ENCODE measurements around the gene GCK. TPM values are rescaled to one million over a fixed set of nuclear protein-coding genes. Genes with fewer than 3 reads are reported as not detected.

Gene GCK
- total and polyA plus RNA-seq, 2 of the 13 experiments (the other 11 are each of a cell fraction or from before 2014, with no cell fraction given): not detected

DNA sequence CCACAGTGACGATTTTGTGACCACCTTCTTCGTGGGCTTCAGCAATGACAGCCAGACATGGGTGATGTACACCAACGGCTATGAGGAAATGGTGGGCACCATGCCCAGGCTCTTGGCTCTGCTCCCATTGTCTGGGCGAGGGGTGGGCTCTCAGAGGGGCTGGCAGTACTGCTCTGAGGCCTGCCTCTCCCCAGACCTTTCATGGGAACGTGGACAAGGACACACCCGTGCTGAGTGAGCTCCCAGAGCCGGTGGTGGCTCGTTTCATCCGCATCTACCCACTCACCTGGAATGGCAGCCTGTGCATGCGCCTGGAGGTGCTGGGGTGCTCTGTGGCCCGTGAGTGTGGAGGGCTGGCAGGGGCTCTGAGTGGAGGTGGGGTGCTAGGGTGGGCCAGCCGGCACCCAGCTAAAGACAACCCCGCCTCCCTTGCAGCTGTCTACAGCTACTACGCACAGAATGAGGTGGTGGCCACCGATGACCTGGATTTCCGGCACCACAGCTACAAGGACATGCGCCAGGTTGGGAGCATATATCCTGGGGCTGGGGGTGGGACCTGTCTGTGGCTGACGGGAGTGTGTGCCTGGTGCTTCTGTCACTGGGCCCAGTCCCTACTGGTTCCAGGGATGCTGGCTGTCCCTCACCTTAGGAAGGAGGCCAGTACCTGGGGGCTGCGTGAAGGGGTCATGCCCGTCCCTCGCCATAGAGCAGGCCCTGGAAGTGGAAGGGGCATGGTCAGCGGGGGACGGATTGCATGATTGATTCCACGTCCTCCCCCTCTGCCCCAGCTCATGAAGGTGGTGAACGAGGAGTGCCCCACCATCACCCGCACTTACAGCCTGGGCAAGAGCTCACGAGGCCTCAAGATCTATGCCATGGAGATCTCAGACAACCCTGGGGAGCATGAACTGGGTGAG is 78.3 kb downstream of the GCK start (continued):
- TF ChIP-seq ZNF570 (CRISPR knock-in tag; IDR thresholded peaks at IDR 0.05; ENCODE audit: borderline replicate concordance) (no peak), MAFK (conservative IDR thresholded peaks at IDR 0.05 in 1 of 2, IDR thresholded peaks at IDR 0.05 in 1 of 2; ENCODE audit: low read length in 2 of 2) (no peak), ZNF616 (CRISPR knock-in tag; IDR thresholded peaks at IDR 0.05; ENCODE audit: low read depth) (no peak), SP4 (CRISPR knock-in tag; IDR thresholded peaks at IDR 0.05) (no peak), ARHGAP35 (CRISPR knock-in tag; IDR thresholded peaks at IDR 0.05; ENCODE audit: borderline replicate concordance) (no peak), SP2 (CRISPR knock-in tag; IDR thresholded peaks at IDR 0.05) (no peak), WIZ (CRISPR knock-in tag; IDR thresholded peaks at IDR 0.05) (no peak), FOSL2 (CRISPR knock-in tag; IDR thresholded peaks at IDR 0.05) (no peak), POLR2AphosphoS2 (IDR thresholded peaks at IDR 0.05; ENCODE audit: low read depth, low read length) (no peak)
- TF ChIP-seq, protein P1, sequence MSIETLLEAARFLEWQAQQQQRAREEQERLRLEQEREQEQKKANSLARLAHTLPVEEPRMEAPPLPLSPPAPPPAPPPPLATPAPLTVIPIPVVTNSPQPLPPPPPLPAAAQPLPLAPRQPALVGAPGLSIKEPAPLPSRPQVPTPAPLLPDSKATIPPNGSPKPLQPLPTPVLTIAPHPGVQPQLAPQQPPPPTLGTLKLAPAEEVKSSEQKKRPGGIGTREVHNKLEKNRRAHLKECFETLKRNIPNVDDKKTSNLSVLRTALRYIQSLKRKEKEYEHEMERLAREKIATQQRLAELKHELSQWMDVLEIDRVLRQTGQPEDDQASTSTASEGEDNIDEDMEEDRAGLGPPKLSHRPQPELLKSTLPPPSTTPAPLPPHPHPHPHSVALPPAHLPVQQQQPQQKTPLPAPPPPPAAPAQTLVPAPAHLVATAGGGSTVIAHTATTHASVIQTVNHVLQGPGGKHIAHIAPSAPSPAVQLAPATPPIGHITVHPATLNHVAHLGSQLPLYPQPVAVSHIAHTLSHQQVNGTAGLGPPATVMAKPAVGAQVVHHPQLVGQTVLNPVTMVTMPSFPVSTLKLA (IDR thresholded peaks at IDR 0.05): no peak
- TF ChIP-seq, protein P2, sequence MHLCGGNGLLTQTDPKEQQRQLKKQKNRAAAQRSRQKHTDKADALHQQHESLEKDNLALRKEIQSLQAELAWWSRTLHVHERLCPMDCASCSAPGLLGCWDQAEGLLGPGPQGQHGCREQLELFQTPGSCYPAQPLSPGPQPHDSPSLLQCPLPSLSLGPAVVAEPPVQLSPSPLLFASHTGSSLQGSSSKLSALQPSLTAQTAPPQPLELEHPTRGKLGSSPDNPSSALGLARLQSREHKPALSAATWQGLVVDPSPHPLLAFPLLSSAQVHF (CRISPR knock-in tag; IDR thresholded peaks at IDR 0.05): no peak
- TF ChIP-seq, protein P3, sequence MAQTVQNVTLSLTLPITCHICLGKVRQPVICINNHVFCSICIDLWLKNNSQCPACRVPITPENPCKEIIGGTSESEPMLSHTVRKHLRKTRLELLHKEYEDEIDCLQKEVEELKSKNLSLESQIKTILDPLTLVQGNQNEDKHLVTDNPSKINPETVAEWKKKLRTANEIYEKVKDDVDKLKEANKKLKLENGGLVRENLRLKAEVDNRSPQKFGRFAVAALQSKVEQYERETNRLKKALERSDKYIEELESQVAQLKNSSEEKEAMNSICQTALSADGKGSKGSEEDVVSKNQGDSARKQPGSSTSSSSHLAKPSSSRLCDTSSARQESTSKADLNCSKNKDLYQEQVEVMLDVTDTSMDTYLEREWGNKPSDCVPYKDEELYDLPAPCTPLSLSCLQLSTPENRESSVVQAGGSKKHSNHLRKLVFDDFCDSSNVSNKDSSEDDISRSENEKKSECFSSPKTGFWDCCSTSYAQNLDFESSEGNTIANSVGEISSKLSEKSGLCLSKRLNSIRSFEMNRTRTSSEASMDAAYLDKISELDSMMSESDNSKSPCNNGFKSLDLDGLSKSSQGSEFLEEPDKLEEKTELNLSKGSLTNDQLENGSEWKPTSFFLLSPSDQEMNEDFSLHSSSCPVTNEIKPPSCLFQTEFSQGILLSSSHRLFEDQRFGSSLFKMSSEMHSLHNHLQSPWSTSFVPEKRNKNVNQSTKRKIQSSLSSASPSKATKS (CRISPR knock-in tag; IDR thresholded peaks at IDR 0.05): no peak

Measured in HepG2 (cell line).